Brain microvascular endothelial cell (primary cell): ENCODE data around the gene SEC23IP.
A peak's percentile ranks its signal among the peaks of the same experiment; 100 is the strongest.

Source experiments
- DNase-seq: peaks from one replicate; pipeline ENCODE4 v3.0.0-alpha.2; 2020
- H3K27ac ChIP-seq: fragments of 250-450 bp; sonication (Bioruptor Pico); 2 replicates; pipeline ENCODE4 v1.5.1; 2020; ENCODE audit warnings: mild to moderate bottlenecking, moderate library complexity
- H3K27me3 ChIP-seq: fragments of 250-450 bp; sonication (Bioruptor Pico); replicated peaks from 2 replicates; pipeline ENCODE4 v1.5.1; 2020; ENCODE audit warnings: mild to moderate bottlenecking
- H3K36me3 ChIP-seq: fragments of 250-450 bp; sonication (Bioruptor Pico); replicated peaks from 2 replicates; pipeline ENCODE4 v1.5.1; 2020; ENCODE audit warnings: mild to moderate bottlenecking
- H3K4me3 ChIP-seq: 2 replicates; pipeline ENCODE4 v1.5.1; 2011; ENCODE audit warnings: low read depth, mild to moderate bottlenecking, control low read depth, low read length, moderate library complexity
- in situ Hi-C: cut with HindIII; loops from 2 replicates; pipeline ENCODE4 v1.10.0; 2017; ENCODE audit warnings: low sequenced_read_pairs, low pct_ligation_motif_present
- TF ChIP-seq, protein P1 (sequence below): IDR thresholded peaks from 2 replicates; pipeline ENCODE4 v1.5.1; 2011; ENCODE audit warnings: low read depth, mild to moderate bottlenecking, moderate library complexity, low read length, control low read depth, inconsistent platforms; ENCODE audit errors: missing control alignments

SEC23IP gene

DNA sequence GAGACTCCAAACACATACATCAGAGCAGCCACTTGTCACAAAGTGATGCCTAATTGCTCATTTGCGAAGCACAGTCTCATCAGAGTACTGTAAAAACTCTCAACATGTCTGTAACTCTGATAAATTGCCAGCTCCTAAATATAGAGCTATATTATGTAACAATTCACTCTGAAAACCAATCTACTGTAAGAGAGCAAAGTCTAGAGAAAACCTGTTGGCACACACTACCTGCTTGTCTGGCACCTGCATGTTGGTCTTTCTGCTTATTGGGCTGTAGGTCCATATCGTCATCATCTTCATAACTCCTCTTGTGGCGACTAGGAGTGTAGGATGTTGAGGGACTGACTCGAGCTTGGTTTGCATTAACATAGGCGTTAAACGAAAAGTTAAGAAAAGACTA lies 39.7 kb upstream of the SEC23IP start:
- Histone ChIP-seq H3K27me3 (no peaks in the 10 kb centered on the region), H3K27ac (no peak overlapping the region), H3K4me3 (no peak overlapping the region), H3K36me3 (peaks cover 13% of the 10 kb centered on the region)
- TF ChIP-seq, protein P1, sequence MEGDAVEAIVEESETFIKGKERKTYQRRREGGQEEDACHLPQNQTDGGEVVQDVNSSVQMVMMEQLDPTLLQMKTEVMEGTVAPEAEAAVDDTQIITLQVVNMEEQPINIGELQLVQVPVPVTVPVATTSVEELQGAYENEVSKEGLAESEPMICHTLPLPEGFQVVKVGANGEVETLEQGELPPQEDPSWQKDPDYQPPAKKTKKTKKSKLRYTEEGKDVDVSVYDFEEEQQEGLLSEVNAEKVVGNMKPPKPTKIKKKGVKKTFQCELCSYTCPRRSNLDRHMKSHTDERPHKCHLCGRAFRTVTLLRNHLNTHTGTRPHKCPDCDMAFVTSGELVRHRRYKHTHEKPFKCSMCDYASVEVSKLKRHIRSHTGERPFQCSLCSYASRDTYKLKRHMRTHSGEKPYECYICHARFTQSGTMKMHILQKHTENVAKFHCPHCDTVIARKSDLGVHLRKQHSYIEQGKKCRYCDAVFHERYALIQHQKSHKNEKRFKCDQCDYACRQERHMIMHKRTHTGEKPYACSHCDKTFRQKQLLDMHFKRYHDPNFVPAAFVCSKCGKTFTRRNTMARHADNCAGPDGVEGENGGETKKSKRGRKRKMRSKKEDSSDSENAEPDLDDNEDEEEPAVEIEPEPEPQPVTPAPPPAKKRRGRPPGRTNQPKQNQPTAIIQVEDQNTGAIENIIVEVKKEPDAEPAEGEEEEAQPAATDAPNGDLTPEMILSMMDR: no peak
- in situ Hi-C loops: no loop called here
- no peak for DNase-seq

DNA sequence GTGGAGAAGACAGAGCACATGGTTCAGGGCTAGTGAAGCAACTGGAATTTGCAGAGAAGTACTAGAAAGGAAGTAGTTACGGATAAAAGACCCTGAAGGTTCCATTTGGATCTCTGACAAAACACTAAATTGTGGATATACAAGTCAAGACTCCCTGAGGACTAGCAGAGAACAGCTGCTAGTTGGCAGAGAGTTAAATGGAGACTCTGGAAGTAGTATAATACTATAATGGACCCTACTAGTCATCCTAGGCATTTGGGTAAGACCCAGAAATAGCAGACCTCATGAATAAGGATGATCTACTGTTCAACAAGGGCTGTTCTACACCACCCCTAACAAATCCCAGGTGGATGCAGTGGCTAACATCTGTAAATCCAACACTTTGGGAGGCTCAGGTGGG lies 39.0 kb upstream of the SEC23IP start:
- H3K27me3 ChIP-seq: no peaks in the 10 kb centered on the region
- TF ChIP-seq, protein P1: no peak
- DNase-seq: no peak
- H3K4me3 ChIP-seq: no peak overlapping the region
- H3K36me3 ChIP-seq: peaks cover 9% of the 10 kb centered on the region
- no peak overlapping the region for H3K27ac ChIP-seq
- in situ Hi-C loops: no loop called here

DNA sequence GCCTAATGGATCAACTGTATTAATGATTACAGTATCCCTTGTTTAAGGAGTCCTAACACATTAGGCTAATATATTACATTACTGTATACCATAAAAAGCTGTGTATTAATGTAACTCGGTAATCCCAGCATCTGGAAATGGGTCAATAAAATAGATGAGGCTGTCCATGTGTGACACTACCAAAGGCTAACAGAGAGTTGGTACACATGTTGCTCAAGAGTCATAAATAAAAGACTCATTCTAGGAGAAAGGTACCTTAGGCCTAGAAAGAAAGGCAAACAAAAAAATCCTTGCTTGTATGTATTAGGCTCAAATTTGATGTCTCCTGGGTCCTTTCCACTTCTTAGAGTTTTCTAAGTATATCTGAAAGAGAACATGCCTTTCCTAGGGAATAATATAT lies 34.5 kb upstream of the SEC23IP start:
- no peak overlapping the region for H3K27ac ChIP-seq
- no peaks in the 10 kb centered on the region for H3K27me3 ChIP-seq
- in situ Hi-C loops: no loop called here
- DNase-seq: no peak
- TF ChIP-seq, protein P1: no peak
- peaks cover 3% of the 10 kb centered on the region for H3K36me3 ChIP-seq
- no peak overlapping the region for H3K4me3 ChIP-seq

DNA sequence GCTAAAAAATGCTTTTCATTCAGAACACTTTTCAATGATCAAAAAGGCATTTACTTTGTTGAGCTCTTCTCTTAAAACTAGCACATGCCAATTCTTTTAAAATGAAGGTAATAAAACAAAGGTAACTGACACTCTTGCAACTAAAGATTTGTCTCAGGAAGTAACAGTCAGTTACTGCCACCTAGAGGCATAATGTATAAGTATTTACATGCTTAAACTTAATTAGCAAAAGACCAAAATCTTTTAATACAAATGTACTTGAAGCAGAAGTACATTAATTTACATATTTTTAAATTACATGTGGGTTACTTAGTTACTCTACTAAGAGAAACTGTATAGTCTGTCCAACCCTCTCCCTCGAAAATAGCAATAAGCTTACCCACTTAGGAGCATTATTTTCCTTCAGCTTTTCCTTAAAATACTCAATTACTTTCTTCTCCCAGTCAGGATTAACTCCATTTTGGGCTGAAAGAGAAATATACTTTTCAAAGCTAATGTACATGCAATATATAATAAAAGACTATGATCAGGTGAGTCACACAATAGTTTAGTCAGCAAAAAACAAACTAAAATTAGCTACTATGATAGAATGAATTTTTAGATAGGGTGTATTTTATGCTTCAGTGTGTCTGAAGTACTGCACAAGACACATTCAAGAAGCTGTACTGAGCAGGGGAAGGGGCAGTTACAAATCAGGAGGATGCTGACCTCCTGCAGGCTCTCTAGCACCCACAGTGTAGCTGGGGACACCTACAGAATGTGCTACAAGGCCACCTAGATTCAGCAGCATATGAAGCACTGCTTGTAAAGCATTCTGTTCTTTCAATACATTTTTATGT lies 32.9 kb upstream of the SEC23IP start:
- in situ Hi-C loops: no loop called here
- Histone ChIP-seq H3K4me3 (no peak overlapping the region), H3K36me3 (peaks cover 3% of the 10 kb centered on the region), H3K27me3 (no peaks in the 10 kb centered on the region), H3K27ac (no peak overlapping the region)
- TF ChIP-seq, protein P1: peak; percentile 20
- no peak for DNase-seq

DNA sequence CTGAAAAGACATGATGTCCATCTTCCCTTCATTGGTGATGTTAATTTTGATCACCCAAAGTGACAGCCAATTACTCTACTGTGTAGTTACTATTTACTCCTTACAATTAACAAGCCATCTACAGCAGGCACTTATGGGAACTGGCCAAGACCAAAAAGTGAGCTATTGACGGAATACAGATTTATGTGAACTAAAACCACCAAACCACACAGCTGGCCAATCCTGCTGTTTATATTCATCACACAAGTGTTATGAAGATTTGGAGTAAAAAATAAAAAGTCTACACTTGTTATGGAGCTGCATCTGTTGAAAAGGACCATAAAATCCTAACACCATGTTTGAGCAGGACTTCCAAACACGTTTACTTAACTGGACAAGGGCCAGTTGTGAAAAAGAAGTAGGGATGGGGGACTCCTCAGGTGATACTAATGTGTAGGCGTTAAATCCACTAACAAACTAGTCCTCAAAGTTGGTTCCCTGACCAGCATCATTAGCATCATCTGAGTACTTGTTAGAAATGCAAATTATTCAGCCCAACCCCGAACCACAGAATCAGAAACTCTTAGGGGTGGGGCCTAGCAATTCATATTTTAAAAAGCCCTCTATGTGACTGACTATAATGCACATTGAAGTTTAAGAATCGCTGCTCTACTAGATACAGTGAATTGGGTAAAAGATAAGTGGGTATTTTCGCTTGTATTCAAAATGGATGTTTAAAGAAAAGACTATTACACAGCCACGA lies 31.5 kb upstream of the SEC23IP start:
- Histone ChIP-seq H3K27ac (no peak overlapping the region), H3K4me3 (no peak overlapping the region), H3K27me3 (no peaks in the 10 kb centered on the region), H3K36me3 (peaks cover 3% of the 10 kb centered on the region)
- DNase-seq: no peak
- TF ChIP-seq, protein P1: no peak
- in situ Hi-C loops: no loop called here
